Mammary epithelial cell (primary cell): ENCODE measurements around the gene CROCC.

Experiments used
- EZH2 ChIP-seq: IDR thresholded peaks from 2 replicates; pipeline ENCODE4 v1.6.1; 2012; ENCODE audit warnings: low read length, inconsistent platforms, borderline replicate concordance
- TF ChIP-seq, protein P1 (sequence below), 2 donors: IDR thresholded peaks in 1 of 2; conservative IDR thresholded peaks in 1 of 2; 2 replicates each; pipeline ENCODE4 v1.5.1; 2011 to 2012; ENCODE audit warnings: inconsistent platforms in 2 of 2, low read length in 2 of 2, mild to moderate bottlenecking in 2 of 2, control low read depth in 1 of 2, low read depth in 1 of 2; ENCODE audit not compliant: insufficient read depth in 1 of 2; ENCODE audit errors: extremely low read depth in 1 of 2

DNA sequence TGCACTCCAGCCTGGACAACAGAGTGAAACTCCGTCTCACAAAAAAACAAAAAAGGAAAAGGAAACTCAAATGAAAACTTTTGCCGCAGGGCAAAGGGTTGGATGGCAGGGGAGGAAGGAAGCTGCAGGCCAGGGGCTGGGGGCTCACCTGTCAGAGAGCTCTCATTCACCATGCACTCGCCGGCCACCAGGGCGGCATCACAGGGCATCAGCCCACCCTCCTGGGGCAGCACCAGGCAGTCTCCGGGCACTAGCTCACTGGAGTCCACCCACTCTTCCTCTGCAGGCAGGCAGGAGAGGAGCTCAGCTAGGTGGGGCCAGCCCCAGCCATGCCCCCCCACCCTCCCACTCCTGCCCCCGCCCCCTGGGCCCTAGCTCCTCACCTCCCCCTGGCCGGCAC is 78.1 kb downstream of the CROCC start:
- TF ChIP-seq, protein P1, sequence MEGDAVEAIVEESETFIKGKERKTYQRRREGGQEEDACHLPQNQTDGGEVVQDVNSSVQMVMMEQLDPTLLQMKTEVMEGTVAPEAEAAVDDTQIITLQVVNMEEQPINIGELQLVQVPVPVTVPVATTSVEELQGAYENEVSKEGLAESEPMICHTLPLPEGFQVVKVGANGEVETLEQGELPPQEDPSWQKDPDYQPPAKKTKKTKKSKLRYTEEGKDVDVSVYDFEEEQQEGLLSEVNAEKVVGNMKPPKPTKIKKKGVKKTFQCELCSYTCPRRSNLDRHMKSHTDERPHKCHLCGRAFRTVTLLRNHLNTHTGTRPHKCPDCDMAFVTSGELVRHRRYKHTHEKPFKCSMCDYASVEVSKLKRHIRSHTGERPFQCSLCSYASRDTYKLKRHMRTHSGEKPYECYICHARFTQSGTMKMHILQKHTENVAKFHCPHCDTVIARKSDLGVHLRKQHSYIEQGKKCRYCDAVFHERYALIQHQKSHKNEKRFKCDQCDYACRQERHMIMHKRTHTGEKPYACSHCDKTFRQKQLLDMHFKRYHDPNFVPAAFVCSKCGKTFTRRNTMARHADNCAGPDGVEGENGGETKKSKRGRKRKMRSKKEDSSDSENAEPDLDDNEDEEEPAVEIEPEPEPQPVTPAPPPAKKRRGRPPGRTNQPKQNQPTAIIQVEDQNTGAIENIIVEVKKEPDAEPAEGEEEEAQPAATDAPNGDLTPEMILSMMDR (conservative IDR thresholded peaks at IDR 0.05 in 1 of 2, IDR thresholded peaks at IDR 0.05 in 1 of 2; ENCODE audit: extremely low read depth in 1 of 2, insufficient read depth in 1 of 2, low read depth in 1 of 2, low read length in 2 of 2), result no peak
- no peak for TF ChIP-seq EZH2
